Breast epithelium (tissue), 3 donors: ENCODE data around the gene FBXL7.

Experiments used
- CTCF ChIP-seq, 3 donors: fragments of 450-650 bp; IDR thresholded peaks; one replicate each; pipeline ENCODE4 v1.5.1; 2016 to 2017; ENCODE audit warnings: antibody characterized with exemption in 3 of 3, mild to moderate bottlenecking in 3 of 3, moderate library complexity in 3 of 3
- POLR2A ChIP-seq: fragments of 450-650 bp; IDR thresholded peaks from one replicate; pipeline ENCODE4 v1.6.1; 2016; ENCODE audit warnings: antibody characterized with exemption, mild to moderate bottlenecking, moderate library complexity
- POLR2AphosphoS5 ChIP-seq, 3 donors: sonication (generic); formaldehyde crosslinking; IDR thresholded peaks; one replicate each; pipeline ENCODE4 v1.6.1; 2017; ENCODE audit warnings: antibody characterized with exemption in 3 of 3

- TF ChIP-seq CTCF (IDR thresholded peaks at IDR 0.05) (no peak), POLR2A (no peak), POLR2AphosphoS5 (IDR thresholded peaks at IDR 0.05) (no peak)
Measured at GRCh38 chr5:15551113-15551504, 51.1 kb downstream of the FBXL7 start.
